HPDE6-E6E7 (cell line): ENCODE results near the gene TMEM167B.
"Not testable (repeated sequence)": the region's sequence is repeated elsewhere in the genome, so short reads cannot be mapped to it uniquely, and the experiment has no call there.

Experiments used
- DNase-seq: peaks from one replicate; pipeline ENCODE4 v3.0.0; 2011; ENCODE audit warnings: missing footprints; ENCODE audit errors: extremely low spot score

TMEM167B gene

DNA sequence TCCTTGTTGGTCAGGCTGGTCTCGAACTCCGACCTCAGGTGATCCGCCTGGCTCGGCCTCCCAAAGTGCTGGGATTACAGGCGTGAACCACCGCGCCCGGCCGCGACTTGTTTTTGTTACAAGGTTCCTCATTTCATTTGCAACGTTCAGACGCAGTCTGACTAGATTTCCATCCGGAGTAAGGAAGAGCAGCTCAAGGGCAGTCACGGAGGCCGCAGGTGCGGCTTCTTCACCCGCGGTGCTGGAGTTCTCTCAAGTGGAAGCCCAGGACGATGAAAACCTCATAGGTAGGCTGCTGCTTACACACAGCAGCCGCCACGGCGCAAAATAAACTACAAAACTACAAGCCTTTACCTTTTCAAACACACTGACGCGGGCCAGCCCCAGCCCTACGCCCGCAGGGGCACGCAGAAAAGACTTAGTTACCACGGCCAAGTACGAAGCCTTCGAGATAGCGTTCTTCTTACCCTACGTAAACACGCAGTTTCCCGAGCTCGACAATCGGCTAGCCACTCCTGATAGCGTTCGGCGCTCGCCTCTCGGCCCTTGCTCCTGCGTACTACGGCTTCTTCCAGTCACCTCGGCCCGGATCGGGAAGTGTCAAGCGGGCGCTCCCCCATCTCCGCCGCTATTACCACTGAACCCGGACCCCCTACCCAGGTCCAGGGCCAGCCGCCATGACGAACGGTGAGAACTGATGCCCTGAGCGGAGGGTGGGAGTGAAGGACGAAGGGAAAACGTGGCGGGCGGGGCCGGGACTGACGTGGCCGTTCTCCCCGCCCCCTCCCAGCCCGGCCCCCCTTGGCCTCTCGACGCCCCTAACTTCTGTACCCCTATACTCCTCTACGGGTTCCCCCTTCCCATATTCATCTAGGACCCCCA lies at the start of gene TMEM167B:
Gene TMEM167B, plus strand, starts transcription at position 569 of the 882 bp plus-strand sequence. Its CDS starts 109 bp downstream, at position 678.
- peak; percentile 84 for DNase-seq

DNA sequence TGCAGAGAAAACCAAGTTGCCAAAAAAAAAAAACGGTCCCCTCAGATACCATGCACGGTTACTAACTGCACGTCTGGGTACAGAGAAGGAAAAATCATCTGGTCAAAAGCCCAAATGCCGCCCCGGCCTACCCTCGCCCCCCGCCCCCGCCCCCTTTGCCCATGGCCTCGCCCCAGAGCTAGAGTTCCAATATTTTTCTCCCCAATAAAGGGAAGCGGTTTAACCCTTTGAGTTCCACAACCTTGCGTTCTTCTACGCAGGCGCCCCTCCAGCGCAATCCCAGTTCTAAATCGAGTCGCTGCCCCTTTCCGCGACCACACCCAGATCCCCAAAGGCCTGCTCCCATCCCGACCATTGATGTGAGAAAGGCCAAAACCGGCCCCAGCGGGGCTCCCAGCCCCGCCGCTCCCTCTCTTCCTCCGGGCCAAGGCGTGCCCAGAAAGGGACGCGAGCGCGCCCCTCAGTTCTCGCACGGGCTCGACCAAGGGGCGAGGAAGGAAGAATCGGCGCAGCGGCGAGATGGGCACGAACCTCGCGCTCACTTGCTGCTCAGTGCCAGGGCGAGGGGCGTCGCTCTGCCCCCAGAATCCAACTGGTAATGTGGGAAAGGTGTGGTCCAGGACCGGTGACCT lies 49.5 kb upstream of the TMEM167B start:
- peak; percentile 11 for DNase-seq

DNA sequence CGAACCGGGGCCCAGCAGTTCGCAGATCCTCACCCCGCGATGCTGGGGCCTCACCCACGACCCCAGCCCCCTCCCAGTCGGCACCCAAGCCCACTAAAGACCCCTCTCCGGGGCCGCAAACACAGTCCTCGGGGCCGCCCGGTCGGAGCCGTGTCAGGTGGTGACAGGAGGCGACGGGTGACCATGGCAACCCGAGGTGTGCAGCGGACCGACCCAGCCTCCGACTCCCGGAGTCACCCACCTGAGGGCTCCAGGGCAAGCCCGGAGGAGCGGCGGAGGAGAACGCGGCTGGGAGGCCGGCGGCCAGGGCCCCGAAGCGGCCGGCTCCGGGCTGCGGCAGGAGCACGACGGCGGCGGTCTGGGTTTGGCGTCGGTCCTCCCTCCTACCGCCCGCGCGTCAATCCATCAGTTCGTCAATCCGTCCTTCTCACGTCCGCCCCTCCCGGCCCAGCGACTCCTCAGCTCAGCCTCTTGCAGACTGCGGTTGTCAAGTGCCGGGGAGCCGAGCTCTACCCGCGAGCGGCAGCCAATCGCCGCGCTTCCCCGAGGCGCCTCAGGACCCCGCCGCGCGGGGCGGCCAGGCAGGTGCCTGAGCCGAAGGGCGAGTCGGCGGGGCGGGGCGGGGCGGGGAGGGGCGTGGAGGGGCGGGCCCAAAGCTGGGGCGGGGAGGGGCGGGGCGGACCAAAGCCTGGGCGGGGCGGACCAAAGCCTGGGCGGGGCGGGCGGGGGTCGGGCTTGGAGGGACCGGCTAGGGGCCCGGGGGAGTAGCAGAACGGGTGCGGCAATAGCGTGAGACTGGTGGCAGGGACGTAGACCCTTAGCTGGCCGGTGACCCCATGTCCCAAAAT lies 48.7 kb upstream of the TMEM167B start, which contains the start of gene WDR47:
Gene WDR47, minus strand, starts transcription at position 482 of the 848 bp plus-strand sequence. CDS start 18,590 bp downstream, outside the sequence.
- peak; percentile 97 for DNase-seq

DNA sequence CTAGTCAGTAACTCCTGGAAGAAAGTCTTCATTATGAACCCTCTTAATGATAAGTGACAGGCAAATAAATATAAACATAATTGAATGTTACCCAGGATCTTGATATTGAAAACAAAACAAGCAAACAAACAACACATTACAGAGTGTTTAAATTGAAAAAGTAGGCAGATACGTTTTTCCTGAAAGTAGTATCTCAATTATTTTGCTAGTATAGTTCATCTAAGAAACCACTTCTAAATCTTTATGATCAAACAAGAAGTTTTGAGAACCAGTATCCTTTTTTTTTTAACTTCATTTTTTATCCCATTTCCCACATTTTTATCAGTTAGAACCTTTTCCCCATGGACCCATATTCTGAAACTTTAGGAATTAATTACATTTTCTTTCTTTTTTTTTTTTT lies 45.0 kb upstream of the TMEM167B start:
- no peak for DNase-seq

DNA sequence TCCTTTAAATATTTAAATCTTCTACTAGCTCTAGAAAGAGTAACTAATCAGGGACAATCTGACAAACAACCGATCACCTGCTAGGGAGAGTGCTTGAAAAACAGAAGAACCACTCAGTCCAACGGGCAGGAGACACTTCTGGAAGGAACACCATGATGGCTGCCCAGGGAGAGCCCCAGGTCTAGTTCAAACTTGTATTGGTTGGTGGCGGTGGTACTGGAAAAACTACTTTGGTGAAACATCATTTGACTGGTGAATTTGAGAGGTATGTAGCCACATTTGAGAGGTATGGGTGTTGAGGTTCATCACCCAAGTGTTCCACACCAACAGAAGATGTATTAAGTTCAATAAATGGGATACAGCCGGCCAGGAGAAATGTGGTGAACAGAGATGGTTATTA lies 43.9 kb upstream of the TMEM167B start:
- DNase-seq = no peak

DNA sequence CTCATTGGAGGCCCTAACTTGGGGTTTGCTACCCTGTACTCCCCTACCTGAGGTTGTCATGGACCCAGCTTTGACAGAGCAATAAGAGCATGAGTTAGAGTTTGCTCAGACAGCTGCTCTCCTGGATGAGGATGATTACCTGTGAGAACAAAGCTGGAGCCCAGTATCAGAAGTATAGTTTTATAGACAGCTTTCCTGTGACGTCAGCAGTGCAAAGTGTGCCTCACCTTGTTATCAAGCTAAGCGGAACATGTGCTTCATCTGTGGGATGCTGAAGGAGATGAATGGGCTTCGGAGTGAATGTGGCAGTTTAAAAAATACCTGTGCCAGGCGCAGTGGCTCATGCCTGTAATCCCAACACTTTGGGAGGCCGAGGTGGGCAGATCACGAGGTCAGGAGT lies 43.2 kb upstream of the TMEM167B start:
- no peak for DNase-seq

DNA sequence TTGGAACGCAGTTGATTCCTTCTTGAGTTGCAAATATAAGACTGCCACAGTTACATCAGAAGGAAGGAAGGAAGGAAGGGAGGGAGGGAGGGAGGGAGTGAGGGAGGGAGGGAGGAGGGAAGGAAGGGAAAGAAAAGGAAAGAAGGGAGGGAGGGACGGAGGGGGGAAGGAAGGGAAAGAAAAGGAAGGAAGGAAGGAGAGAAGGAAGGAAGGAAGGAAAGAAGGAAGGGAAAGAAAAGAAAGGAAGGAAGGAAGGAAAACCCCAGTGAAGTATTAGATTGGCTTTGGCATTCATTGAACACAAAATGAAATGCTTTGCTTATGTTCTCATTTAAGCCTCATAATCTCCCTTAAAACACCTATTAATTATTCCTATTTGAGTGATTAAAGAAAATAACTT lies 42.2 kb upstream of the TMEM167B start:
- no peak for DNase-seq

DNA sequence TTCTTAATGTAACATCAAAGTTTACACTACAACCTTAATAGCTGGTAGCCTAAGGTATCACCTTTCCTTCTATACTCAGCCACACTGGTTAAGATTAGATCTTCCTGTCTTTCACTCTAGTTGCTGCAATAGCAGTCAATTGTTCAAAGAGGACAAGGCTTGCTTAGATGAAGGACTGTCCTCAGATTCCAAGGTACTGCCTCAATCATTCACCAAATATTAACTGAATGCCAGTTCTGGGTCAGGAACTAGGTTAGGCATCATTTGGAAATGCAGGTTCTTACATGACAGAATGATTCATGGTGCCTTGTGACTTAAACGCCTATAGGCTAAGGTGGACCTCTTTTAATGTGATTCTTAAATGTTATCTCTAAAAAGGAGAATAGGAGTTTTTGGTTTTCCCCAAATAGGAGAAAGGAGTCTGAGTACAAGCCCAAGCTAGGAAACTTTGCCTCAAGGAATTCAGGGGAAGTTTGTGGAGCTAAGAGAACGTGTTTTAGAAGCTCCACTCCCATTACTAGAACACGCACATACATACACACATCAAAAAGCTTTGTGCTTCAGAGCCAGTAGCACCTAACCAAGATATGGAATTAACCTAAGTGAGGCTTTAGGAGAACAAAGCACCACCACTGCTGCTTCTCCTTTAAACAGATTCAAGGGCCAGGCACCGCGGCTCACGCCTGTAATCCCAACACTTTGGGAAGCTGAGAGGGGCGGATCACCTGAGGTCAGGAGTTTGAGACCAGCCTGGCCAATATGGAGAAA lies 40.2 kb upstream of the TMEM167B start:
- peak; percentile 60 for DNase-seq

DNA sequence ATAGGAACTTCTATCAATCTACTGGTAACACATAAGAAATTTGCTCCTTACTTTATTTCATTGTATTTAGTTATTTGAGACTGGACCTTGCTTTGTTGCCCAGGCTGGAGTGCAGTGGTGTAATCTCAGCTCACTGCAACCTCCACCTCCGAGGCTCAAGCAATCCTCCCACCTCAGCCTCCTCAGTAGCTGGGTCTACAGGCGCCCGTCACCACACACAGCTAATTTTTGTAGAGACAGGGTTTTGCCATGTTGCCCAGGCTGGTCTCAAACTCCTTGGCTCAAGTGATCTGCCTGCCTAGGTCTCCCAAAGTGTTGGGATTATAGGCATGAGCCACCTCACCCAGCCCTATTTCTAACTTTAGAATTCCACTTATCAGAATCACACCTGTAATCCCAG lies 38.4 kb upstream of the TMEM167B start:
- DNase-seq = not testable (repeated sequence)

DNA sequence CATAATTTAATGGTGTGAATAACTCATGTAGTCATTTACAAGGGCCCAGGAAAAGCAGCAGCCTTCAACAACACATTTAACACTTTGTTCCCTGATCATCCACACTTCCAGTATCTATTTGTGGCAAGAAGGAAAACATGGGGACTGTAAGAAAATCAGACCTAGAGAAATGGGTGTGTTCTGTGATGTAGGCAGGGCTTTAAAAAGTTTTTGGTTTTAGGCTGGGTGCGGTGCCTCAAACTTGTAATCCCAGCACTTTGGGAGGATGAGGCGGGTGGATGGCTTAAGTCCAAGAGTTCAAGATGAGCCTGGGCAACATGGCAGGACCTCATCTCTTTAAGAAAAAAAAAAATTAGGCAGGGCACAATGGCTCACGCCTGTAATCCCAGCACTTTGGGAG lies 34.5 kb upstream of the TMEM167B start:
- no peak for DNase-seq

DNA sequence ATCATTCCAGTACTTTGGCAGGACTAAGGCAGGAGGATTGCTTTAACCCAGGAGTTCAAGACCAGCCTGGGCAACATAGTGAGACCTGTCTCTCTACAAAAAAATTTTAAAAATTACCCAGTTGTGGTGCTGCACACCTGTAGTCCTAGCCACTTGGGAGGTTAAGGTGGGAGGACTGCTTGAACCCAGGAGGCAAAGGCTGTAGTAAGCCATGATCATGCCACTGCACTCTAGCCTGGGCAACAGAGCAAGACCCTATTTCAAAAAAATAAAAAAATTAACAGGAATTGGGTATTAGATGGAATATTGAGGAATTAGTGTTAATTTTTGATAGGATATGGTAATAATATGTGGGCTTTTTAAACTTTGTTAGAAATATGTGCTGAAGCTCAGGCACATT lies 31.5 kb upstream of the TMEM167B start:
- no peak for DNase-seq

DNA sequence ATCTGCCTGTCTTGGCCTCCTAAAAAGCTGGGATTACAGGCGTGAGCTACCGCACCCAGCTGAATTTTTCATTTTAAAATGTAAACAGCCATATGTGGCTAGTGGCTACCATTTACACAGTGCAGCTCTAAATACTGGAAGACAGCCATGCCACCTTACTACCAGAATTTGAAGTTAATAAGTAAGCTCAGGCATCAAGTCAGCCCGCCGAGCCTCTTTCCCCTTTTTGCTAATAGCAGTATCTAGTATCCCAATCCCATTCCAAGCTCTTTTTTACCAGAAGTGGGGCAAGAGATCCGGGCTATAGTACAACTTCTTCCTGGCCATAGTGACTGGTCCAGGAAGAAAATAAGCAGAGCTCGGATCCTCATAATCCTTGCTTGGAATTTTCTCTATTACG lies 29.9 kb upstream of the TMEM167B start:
- DNase-seq = no peak

DNA sequence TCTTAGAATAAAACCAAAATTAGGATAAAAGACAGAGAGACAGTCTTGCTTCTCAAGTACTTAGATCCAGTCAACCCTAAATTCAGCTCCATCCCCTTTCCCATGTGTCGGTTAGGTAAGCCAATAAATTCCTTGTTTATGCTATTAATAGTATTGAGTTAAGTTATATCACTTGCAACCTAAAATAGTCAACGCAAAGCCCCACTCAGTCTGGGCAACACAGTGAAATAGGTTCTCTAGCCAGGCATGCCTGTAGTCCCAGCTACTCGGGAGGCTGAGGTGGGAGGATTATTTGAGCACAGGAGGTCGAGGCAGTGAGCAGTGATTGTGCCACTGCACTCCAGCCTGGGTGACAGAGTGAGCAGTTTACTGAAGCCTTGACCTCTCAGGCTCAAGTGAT lies 29.4 kb upstream of the TMEM167B start:
- no peak for DNase-seq

DNA sequence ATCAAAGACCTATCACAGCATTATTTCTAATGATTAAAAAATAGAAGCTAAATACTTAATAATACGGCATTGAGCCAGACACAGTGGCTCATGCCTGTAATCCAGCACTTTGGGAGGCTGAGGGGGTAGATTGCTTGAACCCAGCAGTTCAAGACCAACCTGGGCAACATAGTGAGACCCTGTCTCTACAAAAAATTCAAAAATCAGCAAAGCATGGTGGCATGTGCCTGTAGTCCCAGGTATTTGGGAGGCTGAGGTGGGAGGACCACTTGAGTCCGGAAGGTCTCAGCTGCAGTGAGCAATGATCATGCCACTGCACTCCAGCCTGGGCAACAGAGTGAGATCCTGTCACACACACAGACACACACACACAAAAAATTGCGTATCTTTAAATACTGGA lies 25.4 kb upstream of the TMEM167B start:
- no peak for DNase-seq

DNA sequence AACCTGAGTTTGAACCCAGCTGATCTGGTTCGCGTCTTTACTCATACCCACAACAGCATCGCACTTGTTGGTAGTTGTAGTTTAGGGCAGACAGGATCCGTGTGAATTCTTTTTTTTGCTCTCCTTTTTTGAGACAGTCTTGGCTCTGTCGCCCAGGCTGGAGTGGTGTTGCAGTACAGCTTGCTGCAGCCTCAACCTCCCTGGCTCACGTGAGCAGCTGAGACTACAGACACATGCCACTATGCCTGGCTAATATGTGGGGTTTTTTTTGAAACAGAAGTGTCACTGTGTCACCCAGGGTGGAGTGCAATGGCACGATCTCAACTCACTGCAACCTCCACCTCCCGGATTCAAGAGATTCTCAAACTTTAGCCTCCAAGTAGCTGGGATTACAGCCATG lies 22.7 kb upstream of the TMEM167B start:
- DNase-seq = no peak

DNA sequence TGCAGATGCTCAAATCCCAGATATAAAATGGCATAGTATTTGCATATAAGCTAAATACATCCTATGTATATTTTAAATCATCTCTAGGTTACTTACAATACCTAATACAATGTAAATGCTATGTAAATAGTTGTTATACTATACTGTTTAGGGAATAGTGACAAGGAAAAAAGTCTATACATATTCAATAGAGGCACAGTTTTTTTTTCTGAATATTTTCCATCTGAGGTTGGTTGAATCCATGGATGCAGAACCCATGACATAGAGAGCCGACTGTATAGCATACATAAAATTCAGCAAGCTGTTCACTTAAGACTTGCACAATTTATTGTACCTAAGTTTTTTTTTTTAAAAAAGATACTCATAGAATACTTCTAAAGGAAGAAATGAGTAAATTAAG lies 21.3 kb upstream of the TMEM167B start:
- DNase-seq = no peak

DNA sequence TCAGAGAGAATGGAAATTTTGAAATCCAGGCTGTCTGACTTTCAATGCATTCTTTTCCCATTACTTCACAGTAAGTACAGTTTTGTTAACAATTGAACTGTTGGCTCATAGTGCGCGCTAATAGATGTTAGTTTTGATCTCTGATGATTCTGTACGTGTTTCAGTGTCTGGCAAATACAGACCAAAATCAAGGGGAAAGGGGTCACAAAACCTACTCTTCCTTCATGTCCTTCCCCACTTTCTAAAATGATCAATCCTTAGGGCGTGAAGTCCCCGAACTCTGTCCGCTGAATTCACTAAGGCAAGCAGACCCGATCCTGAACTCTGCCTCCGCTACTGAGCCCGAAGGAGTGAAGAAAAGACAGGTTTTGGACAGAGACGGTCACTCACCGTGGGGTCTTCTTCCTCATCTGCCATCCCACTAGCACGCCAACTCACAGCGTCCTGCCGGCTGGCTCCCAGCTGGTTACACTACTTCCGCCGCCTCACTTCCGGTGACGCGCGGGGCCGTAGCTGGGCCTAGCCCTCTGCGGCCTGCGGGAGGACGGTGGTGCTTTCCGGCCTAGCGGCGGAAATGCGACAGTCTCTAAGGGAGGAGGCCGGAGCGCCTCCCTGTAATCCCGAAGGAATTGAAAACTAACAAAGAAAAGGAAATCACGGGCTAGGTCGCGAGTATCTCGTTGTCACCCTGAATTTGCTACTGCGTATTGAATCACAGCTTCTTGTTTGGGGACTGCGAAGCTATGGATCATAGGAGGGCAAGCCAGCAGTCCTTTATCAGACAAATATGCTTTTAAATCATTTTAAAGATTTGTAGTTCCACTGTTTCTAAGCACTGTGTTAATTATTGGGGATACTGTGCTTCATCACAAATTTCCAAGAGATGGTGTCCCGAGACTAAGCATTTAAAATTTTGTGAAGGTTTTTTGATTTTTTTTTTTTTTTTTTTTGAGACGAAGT lies 14.8 kb upstream of the TMEM167B start, which contains the start of gene TAF13:
Gene TAF13, minus strand, starts transcription at position 473 of the 960 bp plus-strand sequence. Its CDS starts 56 bp downstream, at position 417.
- DNase-seq = peak; percentile 95

DNA sequence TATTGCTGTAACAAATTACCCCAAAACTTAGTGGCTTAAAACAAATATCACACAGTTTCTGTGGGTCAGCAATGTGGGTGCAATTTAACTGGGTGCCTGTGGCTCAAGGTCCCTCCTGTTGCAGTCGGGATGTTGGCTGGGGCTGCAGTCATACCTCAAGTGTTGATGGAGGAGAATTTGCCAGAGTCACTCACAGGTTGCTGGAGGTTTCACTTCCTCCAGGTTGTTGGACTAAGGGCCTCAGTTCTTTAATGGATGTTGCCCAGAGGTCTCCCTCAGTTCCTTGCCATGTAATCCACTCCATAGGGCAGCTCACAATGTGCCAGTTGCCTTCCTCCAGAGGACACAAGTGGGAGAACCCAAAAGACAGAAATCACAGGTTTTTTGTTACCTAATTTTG lies 12.2 kb upstream of the TMEM167B start:
- no peak for DNase-seq

DNA sequence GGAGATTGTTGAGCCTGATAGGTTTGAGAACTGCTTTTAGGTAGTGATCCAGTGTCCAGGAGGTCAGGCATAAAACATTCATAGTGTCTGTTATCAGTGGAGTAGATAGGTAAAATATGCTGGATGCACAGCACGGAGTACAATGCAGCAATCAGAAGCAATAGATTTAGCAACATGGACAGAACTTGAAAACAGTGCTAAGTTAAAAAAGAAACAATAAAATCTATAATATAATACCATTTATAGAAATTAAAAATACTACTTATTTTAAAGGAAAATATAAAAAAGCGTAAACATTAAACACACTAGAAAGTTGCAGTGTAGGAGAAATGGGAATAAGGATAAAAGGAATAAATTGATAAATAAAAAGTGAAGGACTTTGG lies 11.3 kb upstream of the TMEM167B start:
- DNase-seq = no peak

DNA sequence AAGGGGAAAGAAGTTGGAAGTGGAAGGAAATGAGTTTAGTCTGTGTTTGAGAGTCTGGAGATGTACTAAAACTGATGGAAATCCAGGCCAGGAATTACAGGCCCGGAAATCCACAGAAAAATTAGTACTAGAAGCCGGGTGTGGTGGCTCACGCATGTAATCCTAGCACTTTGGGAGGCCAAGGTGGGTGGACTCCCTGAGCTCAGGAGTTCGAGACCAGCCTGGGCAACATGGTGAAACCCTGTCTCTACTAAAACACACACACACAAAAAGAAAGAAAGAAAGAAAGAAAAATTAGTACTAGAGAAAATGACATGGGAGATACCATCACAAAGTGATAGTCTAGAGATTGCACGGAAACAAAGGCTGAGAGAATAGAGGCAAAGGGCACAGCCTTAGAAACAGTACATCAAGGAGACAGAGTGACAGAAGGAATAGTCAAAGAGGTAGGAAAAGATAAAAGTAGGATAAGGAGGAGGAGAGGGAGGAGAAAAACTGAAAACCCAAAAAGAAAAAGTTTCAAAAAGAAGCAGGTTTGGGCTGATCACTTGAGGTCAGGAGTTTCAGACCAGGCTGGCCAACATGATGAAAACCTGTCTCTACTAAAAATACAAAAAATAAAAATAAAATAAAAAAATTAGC lies 10.0 kb upstream of the TMEM167B start:
- no peak for DNase-seq
